Naive thymus-derived CD8-positive, alpha-beta T cell (primary cell): ENCODE data around the gene NHERF2. TPM values are rescaled to one million over a fixed set of nuclear protein-coding genes. Genes with fewer than 3 reads are reported as not detected.

Experiments used
- ATAC-seq, 2 donors: fragments of 150-1000 bp; cut with Tn5 transposase in 1 of 2; sonication (Bioruptor Pico), chemical (Tn5 transposase) in 1 of 2; 1 replicate in 1 of 2; 2 replicates in 1 of 2; pipeline ENCODE4 v1.10.0; 2021; ENCODE audit warnings: mild to moderate bottlenecking in 2 of 2, moderate library complexity in 2 of 2
- POLR2A ChIA-PET: fragments of 350-600 bp; sonication (Branson Sonifier 250); formaldehyde crosslinking; loops from one replicate; lab custom pipeline; 2021; ENCODE audit warnings: antibody characterized with exemption; lab: Charles Lee
- DNase-seq, 10 donors: peaks; one replicate each; pipeline versions ENCODE4 v3.0.0 to v3.0.0-alpha.2; 2020 to 2022
- H3K27ac Mint-ChIP-seq, 10 donors: one replicate each; pipeline ENCODE4 v1.8.0; 2020 to 2022; ENCODE audit warnings: mild to moderate bottlenecking in 10 of 10, mixed read lengths in 10 of 10, moderate library complexity in 4 of 10, inconsistent platforms in 1 of 10
- H3K27me3 Mint-ChIP-seq, 5 donors: one replicate each; pipeline ENCODE4 v1.8.0; 2021 to 2022; ENCODE audit warnings: mixed read lengths in 5 of 5
- H3K36me3 Mint-ChIP-seq, 3 donors: one replicate each; pipeline ENCODE4 v1.8.0; 2020 to 2022; ENCODE audit warnings: mixed read lengths in 3 of 3, mild to moderate bottlenecking in 2 of 3, inconsistent platforms in 1 of 3
- H3K4me1 Mint-ChIP-seq, 4 donors: one replicate each; pipeline ENCODE4 v1.8.0; 2021 to 2022; ENCODE audit warnings: mixed read lengths in 4 of 4
- H3K4me3 Mint-ChIP-seq, 10 donors: one replicate each; pipeline ENCODE4 v1.8.0; 2020 to 2022; ENCODE audit warnings: mild to moderate bottlenecking in 10 of 10, mixed read lengths in 10 of 10, moderate library complexity in 6 of 10, inconsistent platforms in 1 of 10
- H3K9me3 Mint-ChIP-seq, 9 donors: one replicate each; pipeline ENCODE4 v1.8.0; 2020 to 2022; ENCODE audit warnings: mixed read lengths in 9 of 9, mild to moderate bottlenecking in 3 of 9, inconsistent platforms in 1 of 9, moderate library complexity in 1 of 9
- polyA plus RNA-seq, 3 donors: library from polyadenylated mRNA; unstranded; fragments of 300-500 nt; fragmentation: Illumina TruSeq; gene quantifications; one replicate each; pipeline ENCODE4 v1.2.3, GENCODE V29; 2021
- total RNA-seq, 8 experiments: library from RNA in 2 of 8; stranded (reverse) in 2 of 8; gene quantifications; one replicate each; pipeline ENCODE4 v1.2.3 and lab custom pipeline; 2021 to 2026

The NHERF2 gene
- total and polyA plus RNA-seq, 5 experiments from 2014 or later: 0.32 to 6.0 (median 1.2) TPM

GRCh38 chr16:2001456-2002355 lies 25.0 kb upstream of the NHERF2 start:
- ATAC-seq: no peak
- POLR2A ChIA-PET: interaction anchor here (1.1 to 1.7 kb wide), 2 partner anchors 8 kb away, joined by 3 to 5 read pairs; partner anchors contain the start of gene ZNF598
- peaks cover 0 to 35% (median 4%) of the 10 kb centered on the region in 3 donors for H3K36me3 Mint-ChIP-seq
- H3K27me3 Mint-ChIP-seq: no peaks in the 10 kb centered on the region
- H3K4me1 Mint-ChIP-seq: peaks cover 12 to 28% (median 20%) of the 10 kb centered on the region in 4 donors
- no peaks in the 10 kb centered on the region for H3K9me3 Mint-ChIP-seq
- no peak overlapping the region for H3K4me3 Mint-ChIP-seq
- H3K27ac Mint-ChIP-seq: no peak overlapping the region
- no peak for DNase-seq

- Mint-ChIP-seq H3K4me1 (peaks cover 15 to 37% (median 29%) of the 10 kb centered on the region in 4 donors), H3K27me3 (no peaks in the 10 kb centered on the region), H3K36me3 (peaks cover 0 to 31% (median 4%) of the 10 kb centered on the region in 3 donors), H3K4me3 (no peak overlapping the region), H3K9me3 (no peaks in the 10 kb centered on the region), H3K27ac (no peak overlapping the region)
- POLR2A ChIA-PET: interaction anchor here (0.8 to 3.4 kb wide), 6 partner anchors 9 to 153 kb away, joined by 3 to 16 read pairs (median 5); partner anchors contain the start of genes RPS2, TBL3 and TRAF7
- DNase-seq (no peak), ATAC-seq (no peak)
Measured at GRCh38 chr16:2002406-2003230, 24.1 kb upstream of the NHERF2 start.

- H3K4me3 Mint-ChIP-seq: no peak overlapping the region
- POLR2A ChIA-PET: interaction anchor here (0.8 to 3.4 kb wide), 8 partner anchors 11 to 152 kb away, joined by 3 to 16 read pairs (median 4); partner anchors contain the start of genes RPS2, TBL3 and TRAF7
- peaks cover 0 to 27% (median 4%) of the 10 kb centered on the region in 3 donors for H3K36me3 Mint-ChIP-seq
- H3K4me1 Mint-ChIP-seq: peaks cover 21 to 44% (median 36%) of the 10 kb centered on the region in 4 donors
- ATAC-seq (no peak), DNase-seq (no peak)
- no peaks in the 10 kb centered on the region for H3K27me3 Mint-ChIP-seq
- H3K27ac Mint-ChIP-seq: no peak overlapping the region
- H3K9me3 Mint-ChIP-seq: no peaks in the 10 kb centered on the region
Measured at GRCh38 chr16:2003231-2003826, 23.4 kb upstream of the NHERF2 start.

GRCh38 chr16:2003827-2004641 lies 22.7 kb upstream of the NHERF2 start:
- POLR2A ChIA-PET: interaction anchor here (1.1 to 3.4 kb wide), 7 partner anchors 11 to 151 kb away, joined by 3 to 16 read pairs (median 4); partner anchors contain the start of genes NDUFB10, RPS2 and TRAF7
- H3K36me3 Mint-ChIP-seq: peaks cover 0 to 22% (median 4%) of the 10 kb centered on the region in 3 donors
- ATAC-seq (peak; percentile 90 to 93), DNase-seq (peak; percentile 68 to 89 (median 80))
- H3K27ac Mint-ChIP-seq: no peak overlapping the region
- H3K4me1 Mint-ChIP-seq: peaks cover 25 to 50% (median 42%) of the 10 kb centered on the region in 4 donors
- no peaks in the 10 kb centered on the region for H3K9me3 Mint-ChIP-seq
- H3K27me3 Mint-ChIP-seq: no peaks in the 10 kb centered on the region
- no peak overlapping the region for H3K4me3 Mint-ChIP-seq

GRCh38 chr16:2004795-2005517 lies 21.7 kb upstream of the NHERF2 start:
- Mint-ChIP-seq H3K9me3 (no peaks in the 10 kb centered on the region), H3K27ac (no peak overlapping the region), H3K4me3 (peak overlapping the region in 1 of 10 donors; percentile 45), H3K36me3 (peaks cover 0 to 22% (median 4%) of the 10 kb centered on the region in 3 donors), H3K4me1 (peaks cover 25 to 50% (median 43%) of the 10 kb centered on the region in 4 donors), H3K27me3 (no peaks in the 10 kb centered on the region)
- no peak for DNase-seq
- POLR2A ChIA-PET: interaction anchor here (1.1 to 3.4 kb wide), 4 partner anchors 40 to 150 kb away, joined by 3 to 16 read pairs (median 10); partner anchors contain the start of genes NDUFB10, RPS2 and TRAF7
- no peak for ATAC-seq

GRCh38 chr16:2005646-2006045 lies 21.1 kb upstream of the NHERF2 start:
- Mint-ChIP-seq H3K27me3 (no peaks in the 10 kb centered on the region), H3K9me3 (no peaks in the 10 kb centered on the region), H3K36me3 (peaks cover 0 to 16% (median 4%) of the 10 kb centered on the region in 3 donors), H3K4me3 (peak overlapping the region in 2 of 10 donors; percentile 22 to 78), H3K27ac (peak overlapping the region in 1 of 10 donors; percentile 56), H3K4me1 (peaks cover 28 to 56% (median 48%) of the 10 kb centered on the region in 4 donors)
- ATAC-seq: no peak
- POLR2A ChIA-PET: interaction anchor here (1.7 to 3.4 kb wide), 2 partner anchors 46 to 150 kb away, joined by 3 to 16 read pairs; partner anchors contain the start of genes NDUFB10 and TRAF7
- DNase-seq: no peak

GRCh38 chr16:2006317-2006716 lies 20.4 kb upstream of the NHERF2 start:
- peak overlapping the region in 6 of 10 donors; percentile 4 to 92 (median 68) for H3K4me3 Mint-ChIP-seq
- no peaks in the 10 kb centered on the region for H3K27me3 Mint-ChIP-seq
- H3K9me3 Mint-ChIP-seq: no peaks in the 10 kb centered on the region
- POLR2A ChIA-PET: no interaction called here
- H3K36me3 Mint-ChIP-seq: peaks cover 0 to 10% (median under 1%) of the 10 kb centered on the region in 3 donors
- no peak for DNase-seq
- no peak for ATAC-seq
- H3K4me1 Mint-ChIP-seq: peaks cover 28 to 56% (median 48%) of the 10 kb centered on the region in 4 donors
- H3K27ac Mint-ChIP-seq: peak overlapping the region in 6 of 10 donors; percentile 28 to 88 (median 83)

GRCh38 chr16:2007081-2007836 lies 19.4 kb upstream of the NHERF2 start:
- Mint-ChIP-seq H3K36me3 (peaks cover 0 to 3% (median 0%) of the 10 kb centered on the region in 3 donors), H3K4me3 (peak overlapping the region; percentile 74 to 93 (median 88)), H3K4me1 (peaks cover 28 to 55% (median 48%) of the 10 kb centered on the region in 4 donors), H3K27ac (peak overlapping the region in 9 of 10 donors; percentile 73 to 93 (median 84)), H3K27me3 (no peaks in the 10 kb centered on the region), H3K9me3 (no peaks in the 10 kb centered on the region)
- no peak for ATAC-seq
- POLR2A ChIA-PET: interaction anchor here (0.5 to 2.7 kb wide), 6 partner anchors 16 to 1773 kb away, joined by 3 to 21 read pairs (median 4); partner anchors contain the start of genes RPS2, SYNGR3 and TBL3
- DNase-seq: no peak

GRCh38 chr16:2008009-2008526 lies 18.6 kb upstream of the NHERF2 start:
- DNase-seq (no peak), ATAC-seq (no peak)
- H3K4me1 Mint-ChIP-seq: peaks cover 28 to 52% (median 48%) of the 10 kb centered on the region in 4 donors
- H3K4me3 Mint-ChIP-seq: peak overlapping the region; percentile 74 to 93 (median 88)
- POLR2A ChIA-PET: interaction anchor here (0.5 to 2.7 kb wide), 10 partner anchors 16 to 531 kb away, joined by 3 to 21 read pairs (median 4); partner anchors contain the start of genes RPS2, SYNGR3 and TRAF7
- H3K9me3 Mint-ChIP-seq: no peaks in the 10 kb centered on the region
- no peaks in the 10 kb centered on the region for H3K27me3 Mint-ChIP-seq
- H3K36me3 Mint-ChIP-seq: no peaks in the 10 kb centered on the region
- peak overlapping the region; percentile 50 to 93 (median 82) for H3K27ac Mint-ChIP-seq
